LNCAP (cell line): Measurements from ENCODE around the gene CBFA2T3.

Source experiments
- TF ChIP-seq, protein P1 (sequence below): fragments of 450-650 bp; IDR thresholded peaks from 2 replicates; pipeline ENCODE4 v1.5.1; 2017; ENCODE audit warnings: mild to moderate bottlenecking

The CBFA2T3 gene

DNA sequence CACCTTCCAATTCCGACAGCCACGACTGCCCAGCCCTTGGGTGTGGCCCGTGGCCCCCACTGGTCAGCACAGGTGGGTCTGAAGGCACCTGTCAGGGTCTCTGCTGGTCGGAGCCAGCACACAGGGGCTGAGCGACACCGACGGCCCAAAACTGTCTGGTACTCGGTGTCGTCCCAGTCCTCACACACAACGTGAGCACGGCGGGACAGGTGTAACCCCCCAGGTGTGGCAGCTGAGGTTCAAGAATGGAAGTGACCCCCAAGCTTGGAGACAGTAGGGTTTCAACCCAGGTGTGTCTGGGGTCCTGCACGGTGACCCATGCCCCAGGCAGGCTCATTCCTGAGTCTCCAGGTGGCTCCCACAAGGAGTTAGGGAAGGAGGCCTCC lies 121.3 kb downstream of the CBFA2T3 start:
- TF ChIP-seq, protein P1, sequence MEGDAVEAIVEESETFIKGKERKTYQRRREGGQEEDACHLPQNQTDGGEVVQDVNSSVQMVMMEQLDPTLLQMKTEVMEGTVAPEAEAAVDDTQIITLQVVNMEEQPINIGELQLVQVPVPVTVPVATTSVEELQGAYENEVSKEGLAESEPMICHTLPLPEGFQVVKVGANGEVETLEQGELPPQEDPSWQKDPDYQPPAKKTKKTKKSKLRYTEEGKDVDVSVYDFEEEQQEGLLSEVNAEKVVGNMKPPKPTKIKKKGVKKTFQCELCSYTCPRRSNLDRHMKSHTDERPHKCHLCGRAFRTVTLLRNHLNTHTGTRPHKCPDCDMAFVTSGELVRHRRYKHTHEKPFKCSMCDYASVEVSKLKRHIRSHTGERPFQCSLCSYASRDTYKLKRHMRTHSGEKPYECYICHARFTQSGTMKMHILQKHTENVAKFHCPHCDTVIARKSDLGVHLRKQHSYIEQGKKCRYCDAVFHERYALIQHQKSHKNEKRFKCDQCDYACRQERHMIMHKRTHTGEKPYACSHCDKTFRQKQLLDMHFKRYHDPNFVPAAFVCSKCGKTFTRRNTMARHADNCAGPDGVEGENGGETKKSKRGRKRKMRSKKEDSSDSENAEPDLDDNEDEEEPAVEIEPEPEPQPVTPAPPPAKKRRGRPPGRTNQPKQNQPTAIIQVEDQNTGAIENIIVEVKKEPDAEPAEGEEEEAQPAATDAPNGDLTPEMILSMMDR: no peak

DNA sequence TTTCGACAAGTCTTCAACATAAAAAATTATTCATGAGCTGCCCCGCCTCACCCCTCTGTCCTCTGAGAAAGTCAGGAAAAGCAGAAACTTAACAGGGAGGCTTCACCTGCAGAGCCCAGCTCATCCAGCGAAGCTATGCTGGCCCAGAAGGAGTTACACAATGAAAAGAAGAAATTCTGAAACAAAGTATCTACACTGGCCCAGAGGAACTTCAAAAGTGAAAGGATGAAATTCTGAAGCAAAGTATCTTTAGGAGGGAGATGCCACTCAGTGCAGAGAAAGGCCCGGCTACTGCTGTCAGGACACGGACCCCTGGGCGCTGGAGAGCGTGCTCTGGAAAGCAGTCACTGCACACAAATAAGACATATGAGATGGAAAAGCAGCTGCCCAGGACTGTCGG lies 121.8 kb downstream of the CBFA2T3 start:
- TF ChIP-seq, protein P1: no peak

DNA sequence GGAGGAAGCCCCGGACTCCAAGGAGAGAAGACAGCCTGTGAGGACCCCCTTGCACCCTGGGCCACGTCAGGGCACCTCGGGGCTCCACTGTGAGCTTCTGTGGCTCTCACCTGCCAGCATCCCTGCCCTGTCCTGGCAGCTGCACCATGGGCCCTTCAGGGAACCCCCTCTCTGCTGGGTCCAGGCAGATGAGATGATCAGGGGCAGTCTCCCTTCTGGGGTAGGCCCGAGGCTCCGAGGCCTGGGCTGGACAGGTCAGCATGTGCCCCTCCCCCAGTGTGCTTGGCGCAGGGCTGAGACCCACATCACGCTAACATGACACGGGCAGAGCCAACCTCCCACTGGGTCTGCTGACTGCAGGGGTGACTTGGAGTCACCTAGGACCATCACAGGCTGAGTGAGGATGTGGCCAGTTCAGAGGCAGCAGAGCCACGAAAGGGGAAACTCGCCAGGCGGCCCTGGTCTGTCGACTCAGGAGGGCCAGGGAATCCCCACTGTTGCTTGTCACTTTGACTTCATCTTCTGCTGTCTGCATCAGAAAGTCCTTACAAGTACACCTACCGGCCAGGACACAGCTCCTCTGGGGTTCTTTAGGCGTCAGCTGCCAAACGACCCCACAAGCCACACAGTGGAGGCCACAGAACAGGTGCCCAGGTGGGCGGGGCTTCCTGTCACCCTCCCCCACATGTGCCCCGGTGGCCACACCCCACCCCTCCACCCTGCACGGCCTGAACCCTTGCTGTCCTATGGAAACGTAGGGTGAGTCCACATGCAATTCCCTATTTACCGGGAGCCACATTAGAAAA lies 122.5 kb downstream of the CBFA2T3 start:
- TF ChIP-seq, protein P1: no peak

DNA sequence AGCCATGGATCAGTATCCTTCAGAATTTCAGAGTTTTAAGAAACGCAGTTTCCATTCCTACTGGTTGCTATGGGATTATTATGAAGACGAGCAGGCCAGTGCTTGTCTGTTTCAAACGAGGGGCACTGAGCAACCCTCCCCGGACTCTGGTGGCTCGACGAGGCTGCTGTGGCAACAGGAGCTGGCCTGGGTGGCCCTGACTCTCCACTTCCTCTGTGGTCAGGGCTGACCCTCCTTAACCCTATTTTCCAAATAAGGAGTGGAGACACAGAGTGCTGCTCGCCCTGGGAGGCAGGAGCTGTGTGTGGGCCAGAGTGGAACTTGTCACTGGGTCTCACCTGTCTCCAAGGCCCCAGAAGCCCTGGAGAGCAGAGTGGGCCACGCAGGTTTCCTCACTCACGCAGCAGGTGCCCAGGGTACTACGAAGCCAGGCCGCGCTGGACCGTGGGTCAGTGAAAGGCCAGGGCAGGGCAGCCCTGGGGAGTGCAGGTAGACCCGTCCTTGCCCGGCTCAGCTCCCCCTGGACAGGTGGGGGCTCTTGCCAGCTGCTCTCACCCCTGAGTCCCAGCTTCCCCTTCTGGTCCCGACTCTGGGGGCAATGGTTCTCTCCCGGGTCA lies 123.6 kb downstream of the CBFA2T3 start:
- TF ChIP-seq, protein P1: no peak

DNA sequence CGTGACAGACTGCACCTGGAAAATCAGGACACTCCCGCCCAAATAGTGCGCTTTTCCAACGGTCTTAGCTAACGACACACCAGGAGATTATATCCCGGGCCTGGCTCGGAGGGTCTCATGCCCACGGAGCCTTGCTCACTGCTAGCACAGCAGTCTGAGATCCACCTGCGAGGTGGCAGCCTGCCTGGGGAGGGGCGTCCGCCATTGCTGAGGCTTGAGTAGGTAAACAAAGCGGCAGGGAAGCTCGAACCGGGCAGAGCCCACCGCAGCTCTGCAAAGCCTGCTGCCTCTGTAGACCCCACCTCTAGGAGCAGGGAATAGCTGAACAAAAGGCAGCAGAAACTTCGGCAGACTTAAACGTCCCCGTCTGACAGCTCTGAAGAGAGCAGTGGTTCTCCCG lies 125.4 kb downstream of the CBFA2T3 start:
- TF ChIP-seq, protein P1: no peak

DNA sequence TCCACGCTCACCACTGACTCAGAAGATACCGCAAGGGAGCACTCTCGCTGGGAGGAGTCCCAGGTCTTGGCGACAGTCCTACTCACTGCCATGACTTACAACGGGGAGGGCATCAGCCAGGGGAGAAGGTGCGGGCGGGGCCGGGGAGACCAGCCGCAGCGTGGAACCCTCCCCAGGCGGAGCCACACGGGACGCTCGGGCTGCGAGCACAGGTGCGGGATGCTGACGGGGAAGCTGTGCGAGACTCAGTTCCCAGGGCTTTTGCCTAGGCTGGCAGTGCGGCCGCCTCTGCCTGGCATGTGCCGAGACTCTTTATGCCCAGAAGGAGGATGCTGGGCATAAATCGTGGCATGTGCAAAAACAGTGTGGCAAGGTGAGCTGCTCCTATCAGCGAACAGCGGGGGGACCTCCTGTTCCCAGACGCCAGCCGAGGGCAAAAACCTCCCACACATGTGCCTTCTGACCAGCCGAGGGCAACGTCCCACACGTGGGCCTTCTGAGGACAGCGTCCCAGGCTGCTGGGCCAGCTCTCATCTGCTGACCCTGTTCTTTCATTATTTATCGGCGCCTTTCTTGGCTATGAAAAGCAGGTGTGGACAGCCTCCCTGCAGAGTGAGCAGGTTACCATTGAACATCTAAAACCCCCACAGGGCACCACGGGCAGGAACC lies 126.3 kb downstream of the CBFA2T3 start:
- TF ChIP-seq, protein P1: no peak

DNA sequence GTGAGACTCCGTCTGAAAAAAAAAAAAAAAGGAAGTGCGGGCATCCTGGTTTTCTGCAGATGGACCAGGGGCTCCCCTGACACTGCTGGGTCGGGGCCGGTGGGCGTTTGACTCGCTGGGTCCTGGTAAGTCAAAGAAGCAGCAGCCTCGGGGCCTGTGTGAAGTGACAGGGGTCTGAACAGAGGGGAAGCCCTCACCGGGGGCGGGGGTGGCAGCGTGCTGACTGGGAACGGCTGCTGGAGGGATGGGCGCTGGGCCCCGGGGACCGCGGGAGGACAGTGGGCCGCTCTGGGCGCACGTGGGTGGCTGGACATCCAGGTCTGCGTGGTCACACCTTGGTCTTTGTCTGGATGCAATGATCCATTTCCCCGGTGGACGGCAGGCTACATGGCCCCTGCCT lies 128.4 kb downstream of the CBFA2T3 start:
- TF ChIP-seq, protein P1: no peak
